ENCODE measurements around the gene FFAR2. TPM values are rescaled to one million over a fixed set of nuclear protein-coding genes. Genes with fewer than 3 reads are reported as not detected.

The FFAR2 gene
- total and polyA plus RNA-seq, 4 donors, result 1.2 to 113 (median 4.4) TPM

GRCh38 chr19:35417278-35417677, 30.8 kb upstream of the FFAR2 start:
- H3K4me3 ChIP-seq, result no peak overlapping the region
- no peaks in the 10 kb centered on the region for H3K36me3 ChIP-seq (ENCODE audit: control insufficient read depth in 4 of 4, insufficient read depth in 4 of 4, low read length in 4 of 4)
- H3K4me1 ChIP-seq (ENCODE audit: control insufficient read depth in 5 of 5, insufficient read depth in 5 of 5, low read length in 5 of 5), result no peaks in the 10 kb centered on the region
- no peak overlapping the region for H3K9ac ChIP-seq (ENCODE audit: insufficient read depth in 1 of 2, low read length in 2 of 2)
- no peak overlapping the region for H3K27ac ChIP-seq (ENCODE audit: low read depth in 1 of 2, low read length in 1 of 2)
- 90 to 96% methylated on average over 2 of the region's 2 CpGs for WGBS, 2 donors
- H3K9me3 ChIP-seq (ENCODE audit: control insufficient read depth in 4 of 4, insufficient read depth in 3 of 4, low read length in 3 of 4), result no peaks in the 10 kb centered on the region
- ATAC-seq (ENCODE audit: insufficient read depth, low FRiP score) (no peak), DNase-seq (no peak)
- H3K27me3 ChIP-seq (ENCODE audit: control insufficient read depth in 3 of 3, insufficient read depth in 3 of 3, low read length in 2 of 3), result no peaks in the 10 kb centered on the region
- TF ChIP-seq, protein P1, sequence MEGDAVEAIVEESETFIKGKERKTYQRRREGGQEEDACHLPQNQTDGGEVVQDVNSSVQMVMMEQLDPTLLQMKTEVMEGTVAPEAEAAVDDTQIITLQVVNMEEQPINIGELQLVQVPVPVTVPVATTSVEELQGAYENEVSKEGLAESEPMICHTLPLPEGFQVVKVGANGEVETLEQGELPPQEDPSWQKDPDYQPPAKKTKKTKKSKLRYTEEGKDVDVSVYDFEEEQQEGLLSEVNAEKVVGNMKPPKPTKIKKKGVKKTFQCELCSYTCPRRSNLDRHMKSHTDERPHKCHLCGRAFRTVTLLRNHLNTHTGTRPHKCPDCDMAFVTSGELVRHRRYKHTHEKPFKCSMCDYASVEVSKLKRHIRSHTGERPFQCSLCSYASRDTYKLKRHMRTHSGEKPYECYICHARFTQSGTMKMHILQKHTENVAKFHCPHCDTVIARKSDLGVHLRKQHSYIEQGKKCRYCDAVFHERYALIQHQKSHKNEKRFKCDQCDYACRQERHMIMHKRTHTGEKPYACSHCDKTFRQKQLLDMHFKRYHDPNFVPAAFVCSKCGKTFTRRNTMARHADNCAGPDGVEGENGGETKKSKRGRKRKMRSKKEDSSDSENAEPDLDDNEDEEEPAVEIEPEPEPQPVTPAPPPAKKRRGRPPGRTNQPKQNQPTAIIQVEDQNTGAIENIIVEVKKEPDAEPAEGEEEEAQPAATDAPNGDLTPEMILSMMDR (IDR thresholded peaks at IDR 0.05; ENCODE audit: control extremely low read depth, extremely low read depth), result no peak

DNA sequence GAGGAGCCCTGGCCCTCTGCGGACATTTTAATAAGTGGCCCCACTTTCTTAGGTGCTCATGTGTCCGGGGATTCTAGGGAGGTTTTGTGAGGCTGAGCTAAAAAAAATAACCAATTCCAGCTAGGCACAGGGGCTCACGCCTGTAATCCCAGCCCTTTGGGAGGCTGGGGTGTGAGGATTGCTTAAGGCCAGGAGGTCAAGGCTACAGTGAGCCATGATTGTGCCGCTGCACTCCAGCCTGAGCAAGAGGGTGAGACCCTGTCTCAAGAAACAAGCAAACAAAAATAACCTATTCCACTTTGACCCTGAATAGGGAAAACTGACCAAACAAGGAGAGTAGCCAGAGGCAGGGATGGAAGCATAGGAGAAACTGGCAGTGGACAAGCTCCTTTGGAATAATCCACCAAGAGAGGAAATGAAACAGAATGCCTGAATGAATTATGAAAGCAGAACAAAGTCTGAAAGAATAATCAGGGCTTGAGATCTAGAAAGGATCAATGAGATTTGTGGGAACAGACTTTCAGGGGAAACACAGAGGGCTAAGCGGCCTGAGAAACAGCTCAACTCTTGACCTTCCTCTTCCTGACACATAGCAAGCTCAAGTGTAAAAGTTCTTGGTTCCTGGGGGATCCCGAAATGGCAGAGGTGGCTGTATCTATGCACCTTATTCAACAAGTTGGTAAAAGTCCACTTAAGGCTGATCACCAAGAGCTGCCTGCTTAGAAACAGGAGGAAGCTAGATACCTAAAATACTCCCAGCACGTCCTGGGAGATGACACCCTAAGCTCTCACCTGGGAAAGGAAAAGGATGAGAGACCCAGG, 30.1 kb upstream of the FFAR2 start:
- TF ChIP-seq, protein P1 (IDR thresholded peaks at IDR 0.05; ENCODE audit: control extremely low read depth, extremely low read depth), result no peak
- 79 to 84% methylated on average over 7 of the region's 7 CpGs for WGBS, 2 donors
- Histone ChIP-seq H3K36me3 (ENCODE audit: control insufficient read depth in 4 of 4, insufficient read depth in 4 of 4, low read length in 4 of 4) (no peaks in the 10 kb centered on the region), H3K27ac (ENCODE audit: low read depth in 1 of 2, low read length in 1 of 2) (no peak overlapping the region), H3K4me3 (no peak overlapping the region), H3K27me3 (ENCODE audit: control insufficient read depth in 3 of 3, insufficient read depth in 3 of 3, low read length in 2 of 3) (no peaks in the 10 kb centered on the region), H3K9me3 (ENCODE audit: control insufficient read depth in 4 of 4, insufficient read depth in 3 of 4, low read length in 3 of 4) (no peaks in the 10 kb centered on the region), H3K9ac (ENCODE audit: insufficient read depth in 1 of 2, low read length in 2 of 2) (no peak overlapping the region), H3K4me1 (ENCODE audit: control insufficient read depth in 5 of 5, insufficient read depth in 5 of 5, low read length in 5 of 5) (no peaks in the 10 kb centered on the region)
- ATAC-seq (ENCODE audit: insufficient read depth, low FRiP score) (no peak), DNase-seq (no peak)

DNA sequence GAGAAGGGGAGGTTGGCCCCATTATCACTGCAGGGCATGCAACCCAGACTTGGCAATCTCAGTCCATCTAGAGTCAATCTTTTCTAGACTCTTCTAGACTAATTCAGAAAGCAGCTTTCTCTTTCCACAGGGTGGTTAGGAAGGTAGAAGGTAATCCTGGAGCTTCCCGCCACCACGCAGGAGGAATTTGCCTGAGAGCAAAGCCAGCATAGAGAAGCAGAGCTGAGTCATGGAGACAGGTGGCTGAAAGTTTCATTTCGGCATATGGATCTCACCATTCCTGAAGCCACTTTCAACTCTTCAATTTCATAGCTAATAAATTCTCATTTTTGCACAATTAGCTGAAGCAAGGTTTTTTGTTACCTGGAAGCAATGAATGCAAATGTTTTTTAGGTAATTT, 29.0 kb upstream of the FFAR2 start:
- Histone ChIP-seq H3K9ac (ENCODE audit: insufficient read depth in 1 of 2, low read length in 2 of 2) (no peak overlapping the region), H3K36me3 (ENCODE audit: control insufficient read depth in 4 of 4, insufficient read depth in 4 of 4, low read length in 4 of 4) (no peaks in the 10 kb centered on the region), H3K27ac (ENCODE audit: low read depth in 1 of 2, low read length in 1 of 2) (no peak overlapping the region), H3K4me1 (ENCODE audit: control insufficient read depth in 5 of 5, insufficient read depth in 5 of 5, low read length in 5 of 5) (no peaks in the 10 kb centered on the region), H3K9me3 (ENCODE audit: control insufficient read depth in 4 of 4, insufficient read depth in 3 of 4, low read length in 3 of 4) (no peaks in the 10 kb centered on the region), H3K4me3 (no peak overlapping the region), H3K27me3 (ENCODE audit: control insufficient read depth in 3 of 3, insufficient read depth in 3 of 3, low read length in 2 of 3) (no peaks in the 10 kb centered on the region)
- no peak for DNase-seq
- TF ChIP-seq, protein P1 (IDR thresholded peaks at IDR 0.05; ENCODE audit: control extremely low read depth, extremely low read depth), result no peak
- no peak for ATAC-seq (ENCODE audit: insufficient read depth, low FRiP score)
- WGBS, 2 donors, result 83 to 88% methylated on average over 3 of the region's 3 CpGs
